HFFc6 (cell line): ENCODE data around the gene CAV1. TPM values are rescaled to one million over a fixed set of nuclear protein-coding genes. Genes with fewer than 3 reads are reported as not detected.
A peak's percentile ranks its signal among the peaks of the same experiment; 100 is the strongest.

Experiments
- DNase-seq: peaks from one replicate; pipeline ENCODE4 v3.0.0-alpha.2; 2018
- H3K27ac Mint-ChIP-seq: 2 replicates; pipeline ENCODE4 v1.8.0; 2020; ENCODE audit warnings: mild to moderate bottlenecking, mixed read lengths
- H3K27me3 Mint-ChIP-seq: 2 replicates; pipeline ENCODE4 v1.8.0; 2021; ENCODE audit warnings: mild to moderate bottlenecking, moderate library complexity, mixed read lengths; ENCODE audit not compliant: insufficient read depth
- H3K36me3 Mint-ChIP-seq: 2 replicates; pipeline ENCODE4 v1.8.0; 2021; ENCODE audit warnings: low read depth, mixed read lengths
- H3K4me1 Mint-ChIP-seq: 2 replicates; pipeline ENCODE4 v1.8.0; 2020; ENCODE audit warnings: low read depth, mixed read lengths
- H3K4me3 Mint-ChIP-seq: 2 replicates; pipeline ENCODE4 v1.8.0; 2020; ENCODE audit warnings: mild to moderate bottlenecking, moderate library complexity, mixed read lengths
- H3K9me3 Mint-ChIP-seq: 2 replicates; pipeline ENCODE4 v1.8.0; 2020; ENCODE audit warnings: mild to moderate bottlenecking, mixed read lengths
- total RNA-seq, 6 experiments: library from RNA; stranded (reverse); fragmentation: NEBNext Ultra II Directional; extraction: Animal tissue kit (Norgen Biotek cat#: 25700); gene quantifications; 2 replicates in 1 of 6; 3 replicates in 5 of 6; pipeline ENCODE4 v1.2.3, GENCODE V29; 2021
- TF ChIP-seq, protein P1 (sequence below): fragments of 200-600 bp; sonication (generic); IDR thresholded peaks from 2 replicates; pipeline ENCODE4 v1.5.0; 2021; ENCODE audit warnings: antibody characterized with exemption, mild to moderate bottlenecking

Gene CAV1
- total RNA-seq, 6 experiments from 2014 or later, result 938 to 1,171 (median 1,076) TPM

DNA sequence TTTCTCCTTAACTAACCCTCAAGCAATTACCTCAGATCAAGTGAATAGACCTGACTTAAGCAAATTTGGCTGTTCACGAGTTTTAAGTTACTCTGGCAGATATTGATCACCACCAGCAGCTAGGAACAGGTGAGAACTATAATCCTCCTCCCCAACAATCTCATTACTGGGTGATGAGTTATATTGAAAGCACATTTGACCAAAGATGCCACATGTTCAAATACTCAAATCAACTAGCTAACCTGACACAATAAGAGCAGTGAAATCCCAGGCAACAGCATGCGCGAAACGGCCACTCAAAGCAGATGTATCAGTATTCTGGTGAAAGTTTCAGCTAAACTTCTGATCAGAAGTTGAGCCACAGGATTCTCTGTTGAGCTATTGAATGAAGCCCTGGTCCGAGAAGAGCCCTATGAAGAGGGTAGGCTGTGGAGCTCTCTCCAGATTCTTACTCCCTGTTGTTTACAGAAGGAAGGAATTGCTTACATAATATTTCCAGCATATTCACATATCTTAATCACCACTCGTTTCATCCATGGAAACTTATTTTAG, 52.6 kb downstream of the CAV1 start:
- peaks cover 99% of the 10 kb centered on the region for H3K4me1 Mint-ChIP-seq
- H3K27ac Mint-ChIP-seq, result peak overlapping the region; percentile 85
- no peaks in the 10 kb centered on the region; the same call in 1 of the 2 replicates for H3K27me3 Mint-ChIP-seq
- TF ChIP-seq, protein P1, sequence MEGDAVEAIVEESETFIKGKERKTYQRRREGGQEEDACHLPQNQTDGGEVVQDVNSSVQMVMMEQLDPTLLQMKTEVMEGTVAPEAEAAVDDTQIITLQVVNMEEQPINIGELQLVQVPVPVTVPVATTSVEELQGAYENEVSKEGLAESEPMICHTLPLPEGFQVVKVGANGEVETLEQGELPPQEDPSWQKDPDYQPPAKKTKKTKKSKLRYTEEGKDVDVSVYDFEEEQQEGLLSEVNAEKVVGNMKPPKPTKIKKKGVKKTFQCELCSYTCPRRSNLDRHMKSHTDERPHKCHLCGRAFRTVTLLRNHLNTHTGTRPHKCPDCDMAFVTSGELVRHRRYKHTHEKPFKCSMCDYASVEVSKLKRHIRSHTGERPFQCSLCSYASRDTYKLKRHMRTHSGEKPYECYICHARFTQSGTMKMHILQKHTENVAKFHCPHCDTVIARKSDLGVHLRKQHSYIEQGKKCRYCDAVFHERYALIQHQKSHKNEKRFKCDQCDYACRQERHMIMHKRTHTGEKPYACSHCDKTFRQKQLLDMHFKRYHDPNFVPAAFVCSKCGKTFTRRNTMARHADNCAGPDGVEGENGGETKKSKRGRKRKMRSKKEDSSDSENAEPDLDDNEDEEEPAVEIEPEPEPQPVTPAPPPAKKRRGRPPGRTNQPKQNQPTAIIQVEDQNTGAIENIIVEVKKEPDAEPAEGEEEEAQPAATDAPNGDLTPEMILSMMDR, result no peak
- peaks cover 4% of the 10 kb centered on the region; the same call in 1 of the 2 replicates for H3K9me3 Mint-ChIP-seq
- no peak for DNase-seq
- H3K4me3 Mint-ChIP-seq, result peak overlapping the region; percentile 77
- H3K36me3 Mint-ChIP-seq, result peaks cover 16% of the 10 kb centered on the region

DNA sequence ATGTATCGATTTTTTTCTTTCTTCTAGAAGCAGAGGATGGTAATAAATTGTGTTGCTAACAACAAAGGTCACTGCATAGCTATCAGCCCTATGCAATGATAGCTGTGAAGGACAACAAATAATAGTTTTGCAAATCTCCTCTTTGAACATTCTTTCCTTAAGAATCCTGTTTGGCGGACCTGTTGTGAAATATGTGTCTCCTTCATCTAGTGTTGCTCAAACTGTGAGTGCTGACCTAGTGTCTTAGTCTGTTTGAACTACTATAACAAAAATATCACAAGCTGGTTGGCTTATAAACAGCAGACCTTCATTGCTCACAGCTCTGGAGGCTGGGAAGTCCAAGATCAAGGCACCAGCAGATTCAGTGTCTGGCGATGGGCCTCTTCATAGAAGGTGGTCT, 53.7 kb downstream of the CAV1 start:
- peaks cover 4% of the 10 kb centered on the region; the same call in 1 of the 2 replicates for H3K9me3 Mint-ChIP-seq
- H3K36me3 Mint-ChIP-seq, result peaks cover 16% of the 10 kb centered on the region
- H3K27me3 Mint-ChIP-seq, result no peaks in the 10 kb centered on the region; the same call in none of the 2 replicates
- peaks cover 99% of the 10 kb centered on the region for H3K4me1 Mint-ChIP-seq
- 0 out of 2 replicates have a peak overlapping the region, but pooled peaks have one; percentile 12 for H3K4me3 Mint-ChIP-seq
- TF ChIP-seq, protein P1, result no peak
- DNase-seq, result no peak
- H3K27ac Mint-ChIP-seq, result peak overlapping the region; percentile 85

GRCh38 chr7:116579322-116579721, 54.5 kb downstream of the CAV1 start:
- TF ChIP-seq, protein P1, result no peak
- no peak overlapping the region for H3K4me3 Mint-ChIP-seq
- H3K4me1 Mint-ChIP-seq, result peaks cover 99% of the 10 kb centered on the region
- peak overlapping the region; percentile 8; the same call in 1 of the 2 replicates for H3K27ac Mint-ChIP-seq
- H3K9me3 Mint-ChIP-seq, result peaks cover 4% of the 10 kb centered on the region; the same call in 1 of the 2 replicates
- peaks cover 16% of the 10 kb centered on the region for H3K36me3 Mint-ChIP-seq
- no peak for DNase-seq
- H3K27me3 Mint-ChIP-seq, result no peaks in the 10 kb centered on the region; the same call in none of the 2 replicates

GRCh38 chr7:116579835-116580234, 55.0 kb downstream of the CAV1 start:
- no peaks in the 10 kb centered on the region; the same call in none of the 2 replicates for H3K27me3 Mint-ChIP-seq
- H3K4me1 Mint-ChIP-seq, result peaks cover 99% of the 10 kb centered on the region
- DNase-seq, result no peak
- no peak overlapping the region for H3K4me3 Mint-ChIP-seq
- peaks cover 16% of the 10 kb centered on the region for H3K36me3 Mint-ChIP-seq
- H3K9me3 Mint-ChIP-seq, result peaks cover 4% of the 10 kb centered on the region; the same call in 1 of the 2 replicates
- H3K27ac Mint-ChIP-seq, result peak overlapping the region; percentile 8; the same call in 1 of the 2 replicates
- TF ChIP-seq, protein P1, result no peak

- peak; percentile 67 for DNase-seq
- TF ChIP-seq, protein P1, result peak; percentile 74
- Mint-ChIP-seq H3K4me1 (peaks cover 86% of the 10 kb centered on the region), H3K36me3 (peaks cover 20% of the 10 kb centered on the region), H3K27me3 (no peaks in the 10 kb centered on the region; the same call in none of the 2 replicates), H3K9me3 (peaks cover 4% of the 10 kb centered on the region; the same call in 1 of the 2 replicates), H3K4me3 (peak overlapping the region; percentile 86), H3K27ac (peak overlapping the region; percentile 97)
These were observed 57.4 kb downstream of the CAV1 start for GRCh38 chr7:116582164-116582732.
